Smooth muscle cell of the umbilical artery (primary cell): Measurements from ENCODE around the gene PPM1F. TPM values are rescaled to one million over a fixed set of nuclear protein-coding genes. Genes with fewer than 3 reads are reported as not detected.

Source experiments
- total RNA-seq: library from RNA; depleted of rRNA; stranded (reverse); fragments of >200 nt; gene quantifications from 2 replicates; pipeline ENCODE4 v1.2.3, GENCODE V29; 2014

Gene PPM1F
- total RNA-seq = 34.4 and 80.5 TPM in 2 replicates

GRCh38 chr22:21952586-21953571 is at the start of gene PPM1F:
TSS of gene PPM1F (minus strand) at chr22:21952848. CDS start at chr22:21946048, 6,800 bp downstream.

GRCh38 chr22:21982338-21982965 is 29.8 kb upstream of the PPM1F start, which contains the start of gene TOP3B:
TSS of gene TOP3B (minus strand) at chr22:21982787. CDS start at chr22:21975709, 7,078 bp downstream.

Other genes with a start within 250 kb of the PPM1F start
- gene YPEL1, start 217.1 kb downstream of the PPM1F start, total RNA-seq = 0.37 and 0.59 TPM in 2 replicates
- gene MAPK1, start 85.2 kb downstream of the PPM1F start, total RNA-seq = 47.2 and 76.2 TPM in 2 replicates
- gene TOP3B, start 29.9 kb upstream of the PPM1F start, total RNA-seq = 27.0 and 33.7 TPM in 2 replicates